ENCODE measurements around the gene OVOL2.

GRCh38 chr20:18011482-18011881 lies 46.2 kb downstream of the OVOL2 start:
- TF ChIP-seq, protein P1, sequence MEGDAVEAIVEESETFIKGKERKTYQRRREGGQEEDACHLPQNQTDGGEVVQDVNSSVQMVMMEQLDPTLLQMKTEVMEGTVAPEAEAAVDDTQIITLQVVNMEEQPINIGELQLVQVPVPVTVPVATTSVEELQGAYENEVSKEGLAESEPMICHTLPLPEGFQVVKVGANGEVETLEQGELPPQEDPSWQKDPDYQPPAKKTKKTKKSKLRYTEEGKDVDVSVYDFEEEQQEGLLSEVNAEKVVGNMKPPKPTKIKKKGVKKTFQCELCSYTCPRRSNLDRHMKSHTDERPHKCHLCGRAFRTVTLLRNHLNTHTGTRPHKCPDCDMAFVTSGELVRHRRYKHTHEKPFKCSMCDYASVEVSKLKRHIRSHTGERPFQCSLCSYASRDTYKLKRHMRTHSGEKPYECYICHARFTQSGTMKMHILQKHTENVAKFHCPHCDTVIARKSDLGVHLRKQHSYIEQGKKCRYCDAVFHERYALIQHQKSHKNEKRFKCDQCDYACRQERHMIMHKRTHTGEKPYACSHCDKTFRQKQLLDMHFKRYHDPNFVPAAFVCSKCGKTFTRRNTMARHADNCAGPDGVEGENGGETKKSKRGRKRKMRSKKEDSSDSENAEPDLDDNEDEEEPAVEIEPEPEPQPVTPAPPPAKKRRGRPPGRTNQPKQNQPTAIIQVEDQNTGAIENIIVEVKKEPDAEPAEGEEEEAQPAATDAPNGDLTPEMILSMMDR (IDR thresholded peaks at IDR 0.05), result no peak
- TF ChIP-seq POLR2A (IDR thresholded peaks at IDR 0.05) (no peak), EP300 (IDR thresholded peaks at IDR 0.05) (no peak), POLR2AphosphoS5 (IDR thresholded peaks at IDR 0.05) (no peak)

All from upper lobe of left lung (tissue), 4 donors.